SK-N-SH (cell line): ENCODE data around the gene RGL4. TPM values are rescaled to one million over a fixed set of nuclear protein-coding genes. Genes with fewer than 3 reads are reported as not detected.

Experiments
- CTCF ChIA-PET: fragments of 300-600, 350-600 bp; formaldehyde crosslinking; extraction: SDS; loops from one replicate; lab custom pipeline; 2021; lab: Yijun Ruan, JAX
- POLR2A ChIA-PET: fragments of 350-600 bp; sonication (Branson Sonifier 250); formaldehyde crosslinking; extraction: SDS; loops from one replicate; lab custom pipeline; 2020; ENCODE audit warnings: antibody characterized with exemption, inconsistent platforms; lab: Yijun Ruan, JAX
- DNase-seq: peaks from one replicate; pipeline ENCODE4 v3.0.0; 2012
- H2AFZ ChIP-seq: fragments of 200-600 bp; sonication (generic); 2 replicates; pipeline ENCODE4 v1.8.1; 2016; ENCODE audit warnings: antibody characterized with exemption, mild to moderate bottlenecking, low read depth
- H3F3A ChIP-seq: fragments of 200-600 bp; sonication (generic); replicated peaks from 2 replicates; pipeline ENCODE3; 2016; ENCODE audit warnings: antibody characterized with exemption, mild to moderate bottlenecking; ENCODE audit not compliant: insufficient read depth
- H3K27ac ChIP-seq, 2 experiments: fragments of 200-500 bp in 1 of 2; fragments of 200-600 bp in 1 of 2; sonication (Bioruptor generic) in 1 of 2; sonication (generic), shearing (Covaris generic) in 1 of 2; 2 replicates each; pipeline versions ENCODE4 v1.5.1 to v1.6.1; 2014 to 2016; ENCODE audit warnings: low read depth in 2 of 2, inconsistent platforms in 1 of 2, low read length in 1 of 2, mild to moderate bottlenecking in 1 of 2, mixed read lengths in 1 of 2
- H3K27me3 ChIP-seq: fragments of 200-600 bp; sonication (generic), shearing (Covaris generic); 2 replicates; pipeline ENCODE4 v1.6.1; 2016; ENCODE audit warnings: mixed run types; ENCODE audit not compliant: insufficient read depth
- H3K36me3 ChIP-seq, 2 experiments: fragments of 200-500 bp in 1 of 2; fragments of 200-600 bp in 1 of 2; sonication (Bioruptor generic) in 1 of 2; sonication (generic) in 1 of 2; replicated peaks in 1 of 2; 2 replicates each; pipeline versions ENCODE3 to v1.5.1; 2014 to 2016; ENCODE audit warnings: low read length in 1 of 2, mild to moderate bottlenecking in 1 of 2; ENCODE audit not compliant: insufficient read depth in 2 of 2, control insufficient read depth in 1 of 2
- H3K4me1 ChIP-seq, 2 experiments: fragments of 200-500 bp in 1 of 2; fragments of 200-600 bp in 1 of 2; sonication (Bioruptor generic) in 1 of 2; sonication (generic), shearing (Covaris generic) in 1 of 2; 2 replicates each; pipeline versions ENCODE4 v1.5.1 to v1.6.1; 2014 to 2016; ENCODE audit warnings: low read depth in 1 of 2, low read length in 1 of 2, mixed run types in 1 of 2; ENCODE audit not compliant: insufficient read depth in 2 of 2, control insufficient read depth in 1 of 2
- H3K4me2 ChIP-seq: fragments of 200-600 bp; sonication (generic), shearing (Covaris generic); 2 replicates; pipeline ENCODE4 v1.6.1; 2017; ENCODE audit warnings: mixed run types
- H3K4me3 ChIP-seq, 2 experiments: fragments of 200-500 bp in 1 of 2; fragments of 200-600 bp in 1 of 2; sonication (Bioruptor generic) in 1 of 2; sonication (generic), shearing (Covaris generic) in 1 of 2; 2 replicates each; pipeline versions ENCODE4 v1.5.1 to v1.8.1; 2014 to 2016; ENCODE audit warnings: low read depth in 2 of 2, inconsistent platforms in 1 of 2, low read length in 1 of 2, mild to moderate bottlenecking in 1 of 2, mixed read lengths in 1 of 2, moderate library complexity in 1 of 2
- H3K79me2 ChIP-seq: fragments of 200-600 bp; sonication (generic); 2 replicates; pipeline ENCODE4 v1.8.1; 2017; ENCODE audit warnings: mild to moderate bottlenecking; ENCODE audit not compliant: insufficient read depth
- H3K9ac ChIP-seq: fragments of 200-600 bp; sonication (generic); 2 replicates; pipeline ENCODE4 v1.6.1; 2017; ENCODE audit warnings: mixed run types
- H3K9me2 ChIP-seq: fragments of 200-600 bp; sonication (generic); 2 replicates; pipeline ENCODE4 v1.6.1; 2017; ENCODE audit warnings: mixed run types
- H3K9me3 ChIP-seq: fragments of 200-600 bp; sonication (generic); 2 replicates; pipeline ENCODE4 v1.6.1; 2017; ENCODE audit warnings: mixed run types, mild to moderate bottlenecking, moderate library complexity
- H4K20me1 ChIP-seq: fragments of 200-600 bp; sonication (generic); 2 replicates; pipeline ENCODE4 v1.6.1; 2017; ENCODE audit warnings: mild to moderate bottlenecking, mixed run types; ENCODE audit not compliant: insufficient read depth
- FOXJ3 ChIP-seq: sonication (generic); formaldehyde crosslinking; IDR thresholded peaks from 2 replicates; pipeline ENCODE4 v1.5.1; 2020; ENCODE audit warnings: mild to moderate bottlenecking, missing genetic modification reagents
- MAX ChIP-seq: IDR thresholded peaks from 2 replicates; pipeline ENCODE4 v1.4.0; 2012; ENCODE audit warnings: low read depth
- NFIC ChIP-seq: IDR thresholded peaks from 2 replicates; pipeline ENCODE4 v1.4.0; 2012; ENCODE audit warnings: borderline replicate concordance
- RCOR1 ChIP-seq: fragments of 150-350 bp; IDR thresholded peaks from 2 replicates; pipeline ENCODE4 v1.6.1; 2017; ENCODE audit warnings: antibody characterized with exemption, low read length
- RFX5 ChIP-seq: IDR thresholded peaks from 2 replicates; pipeline ENCODE4 v1.6.1; 2012; ENCODE audit warnings: mild to moderate bottlenecking, improper control_type of control experiment, low read length
- SMC3 ChIP-seq: IDR thresholded peaks from 2 replicates; pipeline ENCODE4 v1.6.1; 2012; ENCODE audit warnings: low read depth, low read length, improper control_type of control experiment
- ZBTB33 ChIP-seq: IDR thresholded peaks from 2 replicates; pipeline ENCODE4 v1.4.0; 2012; ENCODE audit warnings: low read depth, borderline replicate concordance
- WGBS: methylation state at CpG from one replicate; pipeline ENCODE4 v1.1.6; 2017; ENCODE audit warnings: low lambda C conversion rate; 5-methylcytosine and 5-hydroxymethylcytosine counted together
- polyA plus RNA-seq, 3 experiments: library from polyadenylated mRNA; depleted of rRNA; stranded (reverse); fragments of >200 nt; gene quantifications; 2 replicates each; pipeline ENCODE4 v1.2.3, GENCODE V29; 2012
- TF ChIP-seq, protein P1 (sequence below): fragments of 150-350 bp; IDR thresholded peaks from 2 replicates; pipeline ENCODE4 v1.6.1; 2016; ENCODE audit warnings: mild to moderate bottlenecking, low read depth, low read length
- TF ChIP-seq, protein P2 (sequence below): IDR thresholded peaks from 2 replicates; pipeline ENCODE4 v1.4.0; 2012; ENCODE audit warnings: low read depth, borderline replicate concordance

RGL4 gene
- polyA plus RNA-seq, 1 of the 3 experiments (the other 2 are of a cell fraction): not detected

DNA sequence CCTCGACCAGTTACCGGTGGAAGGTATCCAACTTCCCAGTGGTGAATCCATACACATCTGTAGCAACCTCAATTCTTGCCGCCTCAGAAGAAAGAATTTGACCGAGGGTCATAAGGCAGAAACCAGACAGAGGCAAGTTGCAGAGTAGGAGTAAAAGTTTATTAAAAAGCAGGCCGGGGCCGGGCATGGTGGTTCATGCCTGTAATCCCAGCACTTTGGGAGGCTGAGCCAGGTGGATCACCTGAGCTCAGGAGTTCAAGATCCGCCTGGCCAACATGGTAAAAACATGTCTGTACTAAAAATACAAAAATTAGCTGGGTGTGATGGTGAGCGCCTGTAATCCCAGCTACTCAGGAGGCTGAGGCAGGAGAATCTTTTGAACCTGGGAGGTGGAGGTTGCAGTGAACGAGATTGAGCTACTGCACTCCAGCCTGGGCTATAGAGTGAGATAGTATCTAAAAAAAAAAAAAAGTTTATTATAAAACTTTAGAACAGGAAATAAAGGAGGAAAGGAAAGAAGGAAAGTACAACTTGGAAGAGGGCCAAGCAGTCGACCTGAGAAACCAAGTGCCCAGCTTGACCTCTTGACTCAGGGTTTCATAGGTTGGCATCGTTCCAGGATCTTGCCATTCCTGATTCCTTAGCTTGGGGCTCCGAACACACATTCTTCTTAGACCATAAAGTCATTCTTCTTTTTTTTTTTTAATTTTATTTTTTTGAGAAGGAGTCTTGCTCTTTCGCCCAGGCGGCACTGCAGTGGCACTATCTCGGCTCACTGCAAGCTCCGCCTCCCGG, 27.8 kb downstream of the RGL4 start:
- H3K9ac ChIP-seq: no peak overlapping the region
- no peak overlapping the region for H2AFZ ChIP-seq
- H3F3A ChIP-seq: no peaks in the 10 kb centered on the region
- H3K36me3 ChIP-seq: peaks cover 2% of the 10 kb centered on the region in 2 experiments
- H3K9me3 ChIP-seq: no peaks in the 10 kb centered on the region
- H3K79me2 ChIP-seq: peaks cover 17% of the 10 kb centered on the region
- H3K27me3 ChIP-seq: no peaks in the 10 kb centered on the region
- H3K27ac ChIP-seq: no peak overlapping the region
- H3K4me2 ChIP-seq: no peak overlapping the region
- no peaks in the 10 kb centered on the region for H4K20me1 ChIP-seq
- H3K9me2 ChIP-seq: no peaks in the 10 kb centered on the region
- DNase-seq: no peak
- 89% methylated on average over 17 of the region's 17 CpGs for WGBS
- H3K4me1 ChIP-seq: peaks cover 0 to 6% of the 10 kb centered on the region in 2 experiments; a peak in 1 of 4 replicates
- POLR2A ChIA-PET: interaction anchor here (0.7 kb wide), 1 partner anchor 102 kb away, joined by 5 read pairs; no protein-coding TSS in a partner anchor
- H3K4me3 ChIP-seq: no peak overlapping the region
- 0 out of 2 replicates have a peak, but pooled peaks have one; percentile 10 for TF ChIP-seq NFIC
- TF ChIP-seq RFX5: no peak
- TF ChIP-seq, all 33 proteins: peak for 1
- CTCF ChIA-PET: interaction anchor here (0.7 to 2.2 kb wide), 2 partner anchors 131 to 361 kb away, joined by 3 to 7 read pairs; no protein-coding TSS in a partner anchor

DNA sequence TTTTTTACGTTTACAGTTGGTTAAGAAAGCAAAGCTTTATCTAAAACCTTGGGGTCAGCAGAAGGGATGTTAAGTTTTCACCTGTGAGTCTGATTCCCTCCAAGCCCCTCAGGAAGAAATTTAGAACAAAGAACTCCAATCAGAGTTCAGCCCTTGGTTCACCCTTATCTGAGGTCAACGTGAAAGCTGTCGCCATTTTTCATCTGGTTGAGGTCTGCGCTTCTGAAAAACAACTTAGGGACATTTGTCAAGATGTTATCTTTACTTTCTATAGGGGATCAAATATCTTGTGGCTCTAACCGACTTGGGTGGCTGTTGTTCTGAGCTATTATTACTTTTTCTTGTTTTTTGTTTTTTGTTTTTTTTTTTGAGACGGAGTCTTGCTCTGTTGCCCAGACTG, 30.0 kb downstream of the RGL4 start:
- ChIA-PET POLR2A (no interaction called here), CTCF (interaction anchor here (0.7 kb wide), 1 partner anchor 48 kb away, joined by 3 read pairs; no protein-coding TSS in a partner anchor)
- no peak for DNase-seq
- H3K79me2 ChIP-seq: peaks cover 12% of the 10 kb centered on the region
- H3K27me3 ChIP-seq: no peaks in the 10 kb centered on the region
- WGBS: 82% methylated on average over 6 of the region's 6 CpGs
- TF ChIP-seq FOXJ3 (CRISPR knock-in tag) (no peak), SMC3 (no peak), RCOR1 (no peak), RFX5 (no peak), ZBTB33 (no peak), MAX (no peak), NFIC (no peak)
- TF ChIP-seq, protein P1, sequence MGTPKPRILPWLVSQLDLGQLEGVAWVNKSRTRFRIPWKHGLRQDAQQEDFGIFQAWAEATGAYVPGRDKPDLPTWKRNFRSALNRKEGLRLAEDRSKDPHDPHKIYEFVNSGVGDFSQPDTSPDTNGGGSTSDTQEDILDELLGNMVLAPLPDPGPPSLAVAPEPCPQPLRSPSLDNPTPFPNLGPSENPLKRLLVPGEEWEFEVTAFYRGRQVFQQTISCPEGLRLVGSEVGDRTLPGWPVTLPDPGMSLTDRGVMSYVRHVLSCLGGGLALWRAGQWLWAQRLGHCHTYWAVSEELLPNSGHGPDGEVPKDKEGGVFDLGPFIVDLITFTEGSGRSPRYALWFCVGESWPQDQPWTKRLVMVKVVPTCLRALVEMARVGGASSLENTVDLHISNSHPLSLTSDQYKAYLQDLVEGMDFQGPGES: no peak
- TF ChIP-seq, protein P2, sequence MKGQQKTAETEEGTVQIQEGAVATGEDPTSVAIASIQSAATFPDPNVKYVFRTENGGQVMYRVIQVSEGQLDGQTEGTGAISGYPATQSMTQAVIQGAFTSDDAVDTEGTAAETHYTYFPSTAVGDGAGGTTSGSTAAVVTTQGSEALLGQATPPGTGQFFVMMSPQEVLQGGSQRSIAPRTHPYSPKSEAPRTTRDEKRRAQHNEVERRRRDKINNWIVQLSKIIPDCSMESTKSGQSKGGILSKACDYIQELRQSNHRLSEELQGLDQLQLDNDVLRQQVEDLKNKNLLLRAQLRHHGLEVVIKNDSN: no peak
- no peak overlapping the region for H3K9ac ChIP-seq
- no peak overlapping the region for H3K4me2 ChIP-seq
- peaks cover 0 to 5% of the 10 kb centered on the region in 2 experiments; a peak in 1 of 4 replicates for H3K4me1 ChIP-seq
- H3K36me3 ChIP-seq: no peaks in the 10 kb centered on the region
- no peaks in the 10 kb centered on the region for H3K9me3 ChIP-seq
- no peaks in the 10 kb centered on the region for H4K20me1 ChIP-seq
- H3K9me2 ChIP-seq: no peaks in the 10 kb centered on the region
- H3K4me3 ChIP-seq: no peak overlapping the region
- H3F3A ChIP-seq: no peaks in the 10 kb centered on the region
- no peak overlapping the region for H2AFZ ChIP-seq
- H3K27ac ChIP-seq: no peak overlapping the region
